Raji (cell line): Measurements from ENCODE around the gene ESRRG.

ENCODE experiments used
- POLR2A ChIP-seq: IDR thresholded peaks from 2 replicates; pipeline ENCODE4 v1.6.1; 2011; ENCODE audit warnings: low read depth, low read length, control low read depth; ENCODE audit not compliant: insufficient read depth

Gene ESRRG

DNA sequence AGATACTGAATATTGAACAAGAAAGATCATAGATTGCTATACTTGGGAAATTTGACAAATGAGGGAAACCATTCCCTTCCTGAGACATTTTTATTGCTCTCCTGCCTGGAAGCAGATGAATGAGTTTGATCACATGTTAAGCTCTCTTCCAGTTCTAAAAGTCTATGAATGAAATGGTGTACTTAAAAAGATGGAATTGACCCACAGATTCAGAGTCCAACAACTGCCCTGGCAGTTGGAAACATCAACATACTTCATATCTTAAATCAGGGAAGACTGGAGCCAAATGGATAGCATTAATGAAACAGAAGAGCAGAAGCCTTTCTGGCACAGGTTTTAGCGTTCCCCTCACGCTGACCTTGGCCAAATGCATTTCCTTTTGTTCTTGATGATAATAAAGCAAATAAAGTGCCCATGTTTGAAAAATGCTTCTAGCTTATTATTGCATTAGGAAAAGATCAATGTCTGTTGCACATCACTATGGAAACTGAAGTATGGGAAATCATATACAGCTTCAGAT, 142.6 kb downstream of the ESRRG start:
- no peak for TF ChIP-seq POLR2A

DNA sequence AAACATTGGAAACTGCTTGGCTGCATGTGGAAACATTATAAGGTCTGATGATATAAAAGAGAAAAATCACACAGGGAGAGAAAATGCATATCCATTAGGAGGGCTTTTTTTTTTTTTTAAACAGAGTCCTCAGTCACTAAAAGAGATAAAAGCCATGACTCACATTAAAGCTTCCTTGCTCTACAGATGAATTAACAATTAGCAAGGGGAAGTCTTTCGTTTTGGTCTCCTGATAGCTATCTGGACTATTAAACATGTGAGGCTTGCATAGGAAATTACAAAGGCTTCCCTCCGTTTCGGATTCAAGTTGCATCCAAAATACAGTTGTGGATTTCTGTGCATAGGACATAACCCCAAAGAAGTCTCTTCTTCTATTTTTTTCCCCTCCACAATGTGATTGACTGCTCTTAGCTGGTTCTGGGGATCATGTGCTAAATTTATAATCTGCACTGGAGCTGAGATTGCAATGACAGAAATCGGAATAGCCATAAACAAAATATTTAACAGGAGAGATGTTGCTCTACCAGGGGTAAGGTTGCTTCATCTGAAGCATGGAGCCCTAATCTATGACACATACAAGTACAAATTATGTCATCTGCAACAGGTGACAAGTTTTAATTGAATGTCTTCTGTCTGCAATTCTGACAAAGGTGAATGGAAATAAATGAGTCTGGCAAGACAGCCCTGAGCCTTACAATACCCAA, 146.8 kb downstream of the ESRRG start:
- TF ChIP-seq POLR2A, result no peak

DNA sequence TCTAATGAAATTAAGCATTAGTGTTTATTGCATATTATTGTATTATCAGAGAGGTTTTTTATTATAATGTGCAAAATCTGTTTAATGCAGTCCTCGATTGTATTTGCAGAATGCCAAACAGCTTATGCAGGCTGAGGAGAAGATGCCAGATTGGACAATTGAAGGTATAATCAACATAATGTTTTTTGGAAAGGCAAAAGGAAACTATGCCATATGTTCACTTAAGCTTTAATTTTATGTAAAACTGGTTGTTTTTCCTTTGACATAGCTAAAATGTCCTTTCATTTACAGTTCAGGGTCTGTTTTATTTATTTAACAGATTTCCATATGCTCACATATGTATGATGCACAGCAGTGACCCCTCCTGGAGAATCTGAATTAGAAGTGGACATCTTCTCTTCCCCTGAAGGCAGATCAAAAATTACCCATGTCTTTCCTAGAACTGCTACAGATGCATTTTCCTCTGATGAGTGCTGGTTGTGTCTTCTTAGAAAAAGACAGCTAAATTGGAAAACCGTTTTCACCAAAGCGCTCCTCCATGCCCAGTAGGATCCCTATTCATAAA, 156.5 kb downstream of the ESRRG start:
- TF ChIP-seq POLR2A, result no peak

DNA sequence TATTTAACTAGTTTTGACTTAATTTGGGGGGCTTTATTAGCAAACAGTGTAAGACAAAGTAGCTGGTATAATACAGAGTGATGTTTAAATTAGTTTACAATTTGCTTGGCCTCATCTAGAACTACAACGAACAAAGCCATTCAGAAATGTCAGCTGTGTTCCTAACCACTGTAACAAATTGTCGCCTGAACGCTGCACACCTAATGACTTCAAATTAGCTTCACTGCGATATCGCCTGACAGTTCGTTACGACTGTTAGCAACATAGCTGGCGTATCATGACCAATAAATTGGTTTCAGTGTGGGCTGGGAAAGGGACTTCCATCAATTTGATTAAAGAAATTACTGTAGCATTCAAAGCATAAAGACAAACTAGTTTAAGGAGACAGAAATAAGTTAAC, 160.1 kb downstream of the ESRRG start:
- no peak for TF ChIP-seq POLR2A

DNA sequence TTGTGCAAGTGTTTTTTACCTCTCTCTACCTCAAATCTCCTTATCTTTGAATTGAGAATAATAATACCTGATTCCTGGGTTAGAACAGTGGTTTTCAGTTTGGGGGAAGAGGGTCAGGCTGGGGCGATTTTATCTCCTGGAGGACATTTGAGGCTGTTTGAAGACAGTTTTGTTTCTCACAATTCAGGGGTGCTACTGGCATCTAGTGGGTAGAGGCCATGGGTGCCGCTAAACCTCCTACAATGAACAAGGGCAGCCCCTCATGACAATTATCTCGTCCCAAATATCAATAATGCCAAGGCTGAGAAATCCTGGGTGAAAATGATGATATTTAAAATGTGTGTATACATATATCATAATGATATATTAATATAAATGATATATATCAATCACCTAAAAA, 160.8 kb downstream of the ESRRG start:
- no peak for TF ChIP-seq POLR2A

GRCh38 chr1:216560527-216560926, 162.7 kb downstream of the ESRRG start:
- no peak for TF ChIP-seq POLR2A

GRCh38 chr1:216559359-216559758, 163.9 kb downstream of the ESRRG start:
- TF ChIP-seq POLR2A, result no peak

DNA sequence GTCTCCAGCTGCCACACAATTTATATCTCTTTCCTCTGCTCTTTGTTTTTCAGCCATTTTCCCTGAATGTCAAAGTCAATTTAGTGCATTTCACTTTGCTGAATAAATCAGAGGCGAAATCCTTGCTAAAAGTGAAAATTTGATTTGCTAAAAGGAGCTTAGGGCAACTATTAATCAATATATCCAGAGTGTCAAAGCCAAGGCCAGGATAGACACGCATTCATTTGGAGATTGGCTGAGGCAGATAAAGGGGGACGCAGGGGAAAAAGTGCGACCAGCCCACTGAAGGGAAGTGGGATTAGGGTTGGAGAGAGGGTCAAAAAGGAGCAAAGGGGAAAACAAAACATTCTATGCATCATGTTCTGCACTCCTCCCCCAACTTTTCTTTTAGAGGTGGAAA, 167.6 kb downstream of the ESRRG start:
- no peak for TF ChIP-seq POLR2A

- TF ChIP-seq POLR2A, result no peak
Observed at GRCh38 chr1:216554934-216555333, 168.3 kb downstream of the ESRRG start.

DNA sequence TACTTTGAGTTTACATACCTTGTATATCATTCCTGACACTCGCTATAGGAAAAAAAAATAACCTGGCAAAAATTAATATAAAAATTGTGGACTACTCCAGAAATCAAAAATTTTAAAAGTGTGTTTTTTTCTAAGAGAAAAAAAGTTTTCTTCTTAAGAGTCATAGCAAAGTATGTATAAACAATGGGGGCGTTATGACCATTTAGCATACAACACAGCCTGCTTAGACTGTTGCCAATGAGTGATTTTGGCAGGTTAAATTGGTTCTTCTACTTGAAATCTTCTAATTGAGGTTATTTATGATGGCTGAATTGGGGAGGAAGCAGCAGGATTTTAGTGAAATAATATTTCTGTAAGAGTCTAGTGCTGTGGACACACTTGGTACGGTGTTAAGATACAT, 169.5 kb downstream of the ESRRG start:
- no peak for TF ChIP-seq POLR2A

DNA sequence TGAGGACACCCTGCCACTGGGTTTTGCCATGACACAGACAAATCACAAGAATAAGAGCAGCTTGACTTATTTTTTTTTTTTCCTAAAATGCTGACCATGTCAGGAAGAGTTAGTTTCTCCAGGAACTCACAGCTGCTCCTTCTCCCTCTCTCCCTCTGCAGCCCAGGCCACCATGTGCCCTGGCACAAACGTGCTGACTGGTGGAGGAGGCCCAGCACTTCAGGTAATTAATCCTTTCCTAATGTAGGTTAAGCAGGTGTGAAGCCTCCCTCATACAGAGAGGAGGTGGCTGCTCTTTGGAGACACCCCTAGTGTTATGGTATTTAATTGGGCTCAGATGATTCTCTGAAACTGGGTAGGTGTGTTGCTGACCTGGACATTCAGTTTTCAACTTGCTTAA, 170.2 kb downstream of the ESRRG start:
- no peak for TF ChIP-seq POLR2A

GRCh38 chr1:216549796-216550195, 173.4 kb downstream of the ESRRG start:
- no peak for TF ChIP-seq POLR2A

DNA sequence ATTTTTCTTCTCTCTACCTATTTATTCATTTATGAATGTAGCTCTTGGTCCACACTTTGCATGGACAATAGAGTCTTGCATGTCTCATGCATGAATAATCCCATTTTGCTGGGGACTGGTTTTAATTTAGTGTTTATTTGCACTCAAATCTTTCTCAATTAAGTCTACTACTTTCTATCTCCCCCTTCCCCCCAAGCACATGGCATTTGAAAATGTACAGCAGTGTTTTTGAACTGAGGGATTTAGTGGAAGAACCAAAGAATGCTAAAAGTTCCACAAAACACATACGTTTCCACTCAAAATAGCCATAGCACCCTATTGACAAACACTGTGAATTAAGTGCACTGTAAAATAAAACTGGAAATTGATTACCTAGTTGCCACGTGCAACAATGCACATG, 180.5 kb downstream of the ESRRG start:
- no peak for TF ChIP-seq POLR2A

- TF ChIP-seq POLR2A, result no peak
Observed at GRCh38 chr1:216542263-216542662, 181.0 kb downstream of the ESRRG start.

DNA sequence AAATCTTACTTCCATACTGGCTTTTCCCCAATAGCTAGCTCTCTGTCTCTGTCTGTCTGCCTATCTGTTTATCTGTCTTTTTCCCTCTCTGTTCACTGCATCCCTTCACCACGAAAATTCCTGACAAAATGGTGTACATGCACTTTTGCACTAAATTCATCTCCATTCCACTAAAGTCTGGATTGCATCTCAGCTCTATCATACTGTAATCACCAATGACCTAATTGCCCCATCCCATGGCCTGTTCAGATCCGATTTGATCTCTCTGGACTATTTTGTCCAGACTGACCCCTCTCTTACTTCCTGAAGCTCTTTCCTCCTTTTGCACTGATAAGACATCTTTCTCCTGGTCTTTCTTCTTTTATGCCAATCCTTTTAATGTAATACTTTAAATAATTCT, 187.5 kb downstream of the ESRRG start:
- no peak for TF ChIP-seq POLR2A

- TF ChIP-seq POLR2A, result no peak
Observed at GRCh38 chr1:216535059-216535458, 188.2 kb downstream of the ESRRG start.

DNA sequence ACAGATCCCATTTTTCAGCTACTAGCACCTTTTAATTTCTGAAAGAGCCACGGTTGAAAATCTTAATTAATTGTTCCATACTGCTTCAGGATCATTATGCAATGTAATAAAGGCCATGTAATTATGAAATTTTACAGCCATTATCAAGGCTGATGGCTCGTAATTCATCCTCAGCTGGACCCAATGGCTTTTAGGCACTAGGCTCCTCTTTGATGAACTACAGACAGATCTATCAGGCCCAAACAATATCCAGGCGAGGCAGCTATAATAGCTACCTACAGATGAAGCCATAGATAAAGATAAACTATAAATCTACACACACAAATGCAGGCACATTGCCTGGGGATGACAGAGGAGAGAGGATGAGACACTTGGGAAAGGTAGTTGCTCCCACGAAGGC, 189.5 kb downstream of the ESRRG start:
- no peak for TF ChIP-seq POLR2A
